GM12875 (cell line): ENCODE results near the gene CIAO3.
A peak's percentile ranks its signal among the peaks of the same experiment; 100 is the strongest.
"Not testable (repeated sequence)": the region's sequence is repeated elsewhere in the genome, so short reads cannot be mapped to it uniquely, and the experiment has no call there.

Experiments used
- H3K4me3 ChIP-seq: one replicate; pipeline ENCODE4 v1.5.1; 2011; ENCODE audit warnings: low read depth, low read length, control low read depth
- TF ChIP-seq, protein P1 (sequence below): IDR thresholded peaks from 2 replicates; pipeline ENCODE4 v1.5.1; 2011; ENCODE audit warnings: low read depth, mild to moderate bottlenecking, control low read depth, inconsistent platforms, low read length, moderate library complexity, borderline replicate concordance; ENCODE audit not compliant: insufficient read depth

The CIAO3 gene

GRCh38 chr16:746637-747036, 5.8 kb upstream of the CIAO3 start:
- H3K4me3 ChIP-seq = no peak overlapping the region
- TF ChIP-seq, protein P1, sequence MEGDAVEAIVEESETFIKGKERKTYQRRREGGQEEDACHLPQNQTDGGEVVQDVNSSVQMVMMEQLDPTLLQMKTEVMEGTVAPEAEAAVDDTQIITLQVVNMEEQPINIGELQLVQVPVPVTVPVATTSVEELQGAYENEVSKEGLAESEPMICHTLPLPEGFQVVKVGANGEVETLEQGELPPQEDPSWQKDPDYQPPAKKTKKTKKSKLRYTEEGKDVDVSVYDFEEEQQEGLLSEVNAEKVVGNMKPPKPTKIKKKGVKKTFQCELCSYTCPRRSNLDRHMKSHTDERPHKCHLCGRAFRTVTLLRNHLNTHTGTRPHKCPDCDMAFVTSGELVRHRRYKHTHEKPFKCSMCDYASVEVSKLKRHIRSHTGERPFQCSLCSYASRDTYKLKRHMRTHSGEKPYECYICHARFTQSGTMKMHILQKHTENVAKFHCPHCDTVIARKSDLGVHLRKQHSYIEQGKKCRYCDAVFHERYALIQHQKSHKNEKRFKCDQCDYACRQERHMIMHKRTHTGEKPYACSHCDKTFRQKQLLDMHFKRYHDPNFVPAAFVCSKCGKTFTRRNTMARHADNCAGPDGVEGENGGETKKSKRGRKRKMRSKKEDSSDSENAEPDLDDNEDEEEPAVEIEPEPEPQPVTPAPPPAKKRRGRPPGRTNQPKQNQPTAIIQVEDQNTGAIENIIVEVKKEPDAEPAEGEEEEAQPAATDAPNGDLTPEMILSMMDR = no peak

DNA sequence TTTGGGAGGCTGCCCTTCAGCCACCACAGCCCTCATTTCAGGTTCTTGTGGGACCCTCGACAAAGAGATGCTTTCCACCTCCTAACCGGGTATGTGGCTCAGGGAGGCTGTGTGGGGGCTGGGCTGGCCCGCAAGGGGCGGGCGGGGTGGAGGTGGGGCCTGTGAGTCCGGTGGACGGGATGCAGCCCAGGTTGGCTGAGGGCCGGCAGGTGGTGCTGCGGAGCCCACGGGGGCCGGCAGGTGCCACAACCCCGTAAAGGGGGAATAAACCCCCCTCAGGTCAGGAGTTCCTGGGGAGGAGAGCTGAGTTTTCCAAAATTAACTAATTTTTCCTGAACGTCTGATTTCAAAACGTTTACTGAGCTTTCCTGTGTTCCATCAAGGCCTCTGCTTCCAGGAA, 4.9 kb upstream of the CIAO3 start:
- TF ChIP-seq, protein P1 = peak; percentile 63
- H3K4me3 ChIP-seq = no peak overlapping the region

DNA sequence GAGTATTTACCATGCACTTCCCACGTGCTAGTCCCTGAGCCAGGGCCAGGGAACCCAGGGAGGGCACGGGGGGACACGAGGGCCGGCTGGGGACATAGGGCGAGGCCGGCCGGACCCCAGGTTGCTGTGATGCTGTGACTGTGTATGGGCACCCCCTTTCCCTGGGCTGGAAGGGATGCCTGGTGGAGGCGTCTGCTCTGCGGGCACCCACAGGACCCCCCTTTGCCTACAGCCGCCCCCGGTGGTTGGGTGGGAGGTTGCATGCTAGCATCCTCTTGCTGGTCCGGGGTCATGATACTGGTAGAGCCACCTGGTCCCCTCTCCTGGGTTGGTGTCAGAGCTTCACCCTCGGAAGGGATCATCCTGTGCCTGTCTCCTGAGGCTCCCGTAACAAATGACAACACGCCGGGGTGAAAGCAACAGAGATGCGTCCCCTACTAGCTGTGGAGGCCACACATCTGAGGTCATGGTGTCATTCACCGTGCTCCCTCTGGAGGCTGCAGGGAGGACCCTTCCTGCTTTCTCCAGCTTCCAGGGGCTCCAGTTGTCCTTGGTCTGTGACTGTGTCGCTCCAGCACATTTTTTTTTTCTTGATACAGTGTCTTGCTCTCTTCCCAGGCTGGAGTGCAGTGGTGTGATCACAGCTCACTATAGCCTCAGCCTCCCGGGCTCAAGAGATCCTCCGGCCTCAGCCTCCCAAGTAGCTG, 3.1 kb upstream of the CIAO3 start:
- TF ChIP-seq, protein P1 = peak; percentile 39; the same call in 1 of the 2 replicates
- H3K4me3 ChIP-seq = no peak overlapping the region

DNA sequence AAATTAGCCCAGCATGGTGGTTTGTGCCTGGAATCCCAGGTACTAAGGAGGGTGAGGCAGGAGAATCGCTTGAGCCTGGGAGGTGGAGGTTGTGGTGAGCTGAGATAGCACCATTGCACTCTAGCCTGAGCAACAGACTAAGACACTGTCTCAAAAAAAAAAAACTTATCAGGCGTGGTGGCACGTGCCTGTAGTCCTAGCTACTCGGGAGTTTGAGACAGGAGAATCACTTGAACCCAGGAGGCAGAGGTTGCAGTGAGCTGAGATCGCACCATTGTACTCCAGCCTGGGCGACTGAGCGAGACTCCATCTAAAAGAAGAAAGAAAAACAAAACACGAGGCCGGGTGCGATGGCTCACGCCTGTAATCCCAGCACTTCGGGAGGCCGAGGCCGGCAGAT, 2.1 kb upstream of the CIAO3 start:
- not testable (repeated sequence) for H3K4me3 ChIP-seq

- TF ChIP-seq, protein P1 = no peak
- H3K4me3 ChIP-seq = no peak overlapping the region
Observed at GRCh38 chr16:741986-742629, 1.3 kb upstream of the CIAO3 start.

DNA sequence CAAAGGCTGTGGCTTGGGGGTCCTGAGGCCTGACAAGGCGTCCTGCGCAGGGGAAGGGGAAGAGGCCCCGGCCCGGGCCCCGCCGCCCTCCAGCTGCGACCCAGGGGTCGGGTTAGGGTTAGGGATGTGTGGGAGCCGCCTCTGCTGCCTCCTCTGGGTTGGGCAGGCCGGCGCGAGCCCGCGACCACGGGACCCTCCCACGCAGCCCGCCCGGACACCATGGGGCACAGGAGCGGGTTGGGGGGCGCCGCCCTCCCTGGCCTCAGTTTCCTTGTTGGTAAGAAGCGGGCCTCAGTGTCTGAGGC, 386 bp downstream of the CIAO3 start:
- TF ChIP-seq, protein P1 = no peak
- peak overlapping the region; percentile 93 for H3K4me3 ChIP-seq

- H3K4me3 ChIP-seq = peak overlapping the region; percentile 93
- TF ChIP-seq, protein P1 = no peak
Observed at GRCh38 chr16:739560-740458, 988 bp downstream of the CIAO3 start.
